Superior temporal gyrus (tissue), 1 donor: ENCODE data around the gene SUSD4.
"Not testable (repeated sequence)": the region's sequence is repeated elsewhere in the genome, so short reads cannot be mapped to it uniquely, and the experiment has no call there.

Source experiments
- DNase-seq: peaks from one replicate; pipeline ENCODE4 v3.0.0-alpha.2; 2016; ENCODE audit errors: extremely low spot score

The SUSD4 gene

GRCh38 chr1:223291796-223292195 lies 72.2 kb downstream of the SUSD4 start:
- DNase-seq = no peak

GRCh38 chr1:223290397-223290796 lies 73.6 kb downstream of the SUSD4 start:
- DNase-seq = no peak

GRCh38 chr1:223289621-223290020 lies 74.4 kb downstream of the SUSD4 start:
- no peak for DNase-seq

DNA sequence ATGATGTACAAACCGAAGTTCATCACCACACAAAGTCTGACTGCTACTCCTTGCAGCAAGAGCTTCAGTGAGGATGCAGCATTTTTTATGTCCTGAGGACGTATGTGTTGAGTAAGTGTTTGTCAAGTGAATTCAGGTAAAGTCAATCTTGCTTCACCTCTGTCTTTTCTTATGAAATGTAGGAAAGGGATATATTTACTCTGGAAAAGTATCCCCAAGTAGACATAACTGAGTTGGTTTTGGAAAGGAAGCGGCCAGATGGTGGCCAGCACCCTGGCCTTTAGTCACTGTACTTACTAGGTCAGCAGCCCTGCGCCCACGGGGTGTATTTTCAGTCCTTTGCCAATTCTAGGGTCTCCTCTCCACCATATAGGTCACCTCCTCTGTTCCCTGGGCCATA lies 75.2 kb downstream of the SUSD4 start:
- no peak for DNase-seq

DNA sequence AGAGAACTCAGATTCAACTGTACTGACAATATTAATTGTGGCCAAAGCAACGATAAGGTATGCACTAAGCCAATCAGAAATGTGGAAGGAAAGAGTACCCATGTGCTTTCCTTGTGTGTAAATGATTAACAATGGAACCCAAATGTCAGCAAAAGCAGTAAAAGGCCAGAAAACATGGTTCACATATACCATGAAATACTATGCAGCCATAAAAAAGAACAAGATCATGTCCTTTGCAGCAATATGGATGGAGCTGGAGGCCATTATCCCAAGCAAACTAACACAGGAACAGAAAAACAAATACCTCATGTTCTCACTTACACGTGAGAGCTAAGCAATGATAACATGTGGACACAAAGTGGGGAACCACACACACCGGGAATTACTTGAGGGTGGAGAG lies 78.5 kb downstream of the SUSD4 start:
- no peak for DNase-seq

GRCh38 chr1:223283697-223284096 lies 80.3 kb downstream of the SUSD4 start:
- DNase-seq = not testable (repeated sequence)

GRCh38 chr1:223278311-223278710 lies 85.7 kb downstream of the SUSD4 start:
- not testable (repeated sequence) for DNase-seq

DNA sequence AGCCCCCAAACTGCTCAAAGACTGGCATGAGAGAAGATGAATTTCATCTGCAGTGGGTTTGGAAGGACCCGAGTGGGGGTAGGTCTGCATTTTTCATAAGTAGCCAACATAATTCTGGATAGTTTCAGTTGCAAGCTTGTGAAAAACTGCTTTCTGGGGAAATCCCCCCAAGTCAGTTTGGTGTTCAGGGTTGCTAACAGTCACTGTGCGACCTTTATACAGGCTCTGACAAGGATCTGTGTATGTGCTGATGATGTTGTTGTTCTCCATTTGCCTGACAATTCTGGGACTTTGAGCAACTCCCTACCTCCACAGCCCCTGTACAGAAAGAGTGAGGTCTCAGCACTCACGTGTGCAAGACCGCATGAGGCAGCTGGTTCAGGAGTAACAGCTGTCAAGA lies 87.9 kb downstream of the SUSD4 start:
- DNase-seq = no peak

DNA sequence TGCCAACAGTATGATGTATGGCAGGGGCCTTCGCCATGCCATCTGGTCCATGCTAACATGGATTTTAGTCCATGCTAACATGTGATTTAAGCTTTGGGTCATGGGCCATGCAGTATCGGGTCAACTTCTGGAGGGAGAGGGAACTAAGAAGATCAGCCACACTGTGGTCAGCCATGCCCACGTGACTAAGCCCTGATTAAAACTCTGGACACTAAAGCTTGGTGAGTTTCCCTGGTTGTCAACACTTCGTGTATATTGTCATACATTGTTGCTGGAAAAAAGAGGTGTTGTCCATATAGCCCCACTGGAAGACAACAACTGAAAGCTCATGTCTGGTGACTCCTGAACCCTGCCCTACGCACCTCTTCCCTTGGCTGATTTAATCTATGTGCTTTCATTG lies 90.5 kb downstream of the SUSD4 start:
- DNase-seq = no peak

DNA sequence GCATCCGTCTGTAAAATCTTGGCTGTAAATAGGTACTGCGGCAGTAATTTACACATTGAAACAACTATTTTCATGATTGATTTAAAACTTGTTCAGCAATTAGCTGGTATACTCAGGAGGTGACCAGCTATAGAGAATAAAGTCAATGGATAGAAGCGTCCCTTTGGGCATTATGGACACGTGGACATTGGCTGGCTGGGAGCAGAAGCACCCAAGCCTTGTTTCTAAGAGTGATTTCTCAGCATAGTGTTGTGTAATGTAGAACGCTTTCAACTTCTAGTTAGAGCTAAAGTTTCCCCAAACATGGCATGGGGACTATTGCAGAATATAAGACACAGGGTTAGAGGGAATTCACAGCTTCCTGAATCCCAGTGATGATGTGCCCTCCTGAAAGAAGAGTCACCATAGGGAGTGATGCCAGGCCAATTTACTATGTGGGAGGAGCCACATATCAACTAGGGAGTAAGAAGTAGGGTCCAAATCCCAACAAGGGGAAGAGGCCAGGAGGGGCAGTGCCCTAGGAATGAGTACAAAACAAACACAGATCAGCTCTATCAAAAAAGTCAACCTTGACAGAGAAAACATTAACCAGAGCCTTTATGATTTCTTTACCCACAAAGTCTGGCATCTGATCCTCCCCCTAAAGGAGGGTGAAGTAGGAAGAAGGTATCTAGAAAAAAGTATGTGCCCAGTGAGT lies 92.7 kb downstream of the SUSD4 start:
- no peak for DNase-seq

DNA sequence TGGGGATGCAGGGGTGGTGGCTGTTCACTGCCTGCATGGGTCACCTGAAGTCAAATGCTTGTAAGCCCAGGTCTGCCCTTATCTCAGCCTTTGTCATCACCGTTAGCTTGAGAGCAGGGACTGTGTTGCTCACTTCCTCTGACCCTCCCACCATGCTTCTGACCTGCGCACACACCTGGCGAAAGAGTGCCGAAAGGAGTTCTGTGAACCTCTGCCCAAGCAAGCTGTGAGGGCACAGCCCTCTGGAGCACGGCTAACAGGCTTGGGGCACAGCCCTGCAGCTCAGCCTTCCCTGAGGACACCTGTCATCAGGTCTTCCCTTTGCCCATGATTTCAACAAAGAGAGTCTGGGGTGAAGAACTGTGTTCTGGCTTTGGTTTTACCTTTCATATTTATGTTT lies 93.8 kb downstream of the SUSD4 start:
- DNase-seq = no peak

DNA sequence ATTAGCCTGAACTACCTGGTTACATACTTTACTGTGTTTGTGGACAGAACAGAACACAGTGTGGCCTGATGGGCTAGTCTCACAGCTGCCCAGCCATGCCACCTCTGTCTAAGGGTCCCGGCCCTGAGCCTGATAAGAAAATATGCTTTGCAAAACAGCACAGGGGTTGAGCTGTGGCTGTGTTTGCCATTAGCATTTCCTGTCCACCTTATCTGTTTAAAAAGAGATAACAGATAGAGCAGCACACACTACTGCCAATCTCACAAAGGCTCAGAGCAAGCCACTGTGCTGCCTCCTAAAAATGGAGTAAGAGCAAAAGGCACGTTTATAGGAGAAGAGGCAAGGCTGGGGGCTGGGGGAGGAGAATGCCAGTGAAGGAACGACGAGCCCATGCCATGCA lies 95.0 kb downstream of the SUSD4 start:
- DNase-seq = no peak

DNA sequence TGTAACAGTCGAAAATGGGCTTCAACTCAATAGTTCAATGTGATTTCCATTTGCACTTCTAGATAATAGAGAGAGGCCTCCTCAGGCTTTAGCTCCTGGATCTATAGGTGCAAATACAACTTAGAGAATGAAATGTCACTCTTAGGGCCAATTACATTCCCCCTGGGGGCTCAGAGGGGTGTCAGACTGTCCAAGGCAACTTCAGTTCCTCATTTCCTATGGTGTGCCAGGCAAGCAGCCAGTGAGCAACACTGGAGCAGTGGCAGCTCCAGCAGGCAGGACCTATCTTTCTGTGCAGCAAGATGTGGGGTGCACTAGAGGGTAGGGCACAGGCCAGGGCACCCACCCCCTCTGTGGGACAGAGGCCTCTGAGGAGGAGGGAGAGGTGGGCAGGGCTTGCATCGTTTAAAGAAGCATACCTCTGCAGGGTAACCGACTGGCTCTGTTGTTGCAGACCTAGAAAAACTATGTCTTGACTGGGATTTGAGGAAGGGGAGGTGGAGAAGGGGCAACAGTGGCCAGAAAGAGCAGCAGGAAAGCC lies 97.3 kb downstream of the SUSD4 start:
- DNase-seq = no peak

DNA sequence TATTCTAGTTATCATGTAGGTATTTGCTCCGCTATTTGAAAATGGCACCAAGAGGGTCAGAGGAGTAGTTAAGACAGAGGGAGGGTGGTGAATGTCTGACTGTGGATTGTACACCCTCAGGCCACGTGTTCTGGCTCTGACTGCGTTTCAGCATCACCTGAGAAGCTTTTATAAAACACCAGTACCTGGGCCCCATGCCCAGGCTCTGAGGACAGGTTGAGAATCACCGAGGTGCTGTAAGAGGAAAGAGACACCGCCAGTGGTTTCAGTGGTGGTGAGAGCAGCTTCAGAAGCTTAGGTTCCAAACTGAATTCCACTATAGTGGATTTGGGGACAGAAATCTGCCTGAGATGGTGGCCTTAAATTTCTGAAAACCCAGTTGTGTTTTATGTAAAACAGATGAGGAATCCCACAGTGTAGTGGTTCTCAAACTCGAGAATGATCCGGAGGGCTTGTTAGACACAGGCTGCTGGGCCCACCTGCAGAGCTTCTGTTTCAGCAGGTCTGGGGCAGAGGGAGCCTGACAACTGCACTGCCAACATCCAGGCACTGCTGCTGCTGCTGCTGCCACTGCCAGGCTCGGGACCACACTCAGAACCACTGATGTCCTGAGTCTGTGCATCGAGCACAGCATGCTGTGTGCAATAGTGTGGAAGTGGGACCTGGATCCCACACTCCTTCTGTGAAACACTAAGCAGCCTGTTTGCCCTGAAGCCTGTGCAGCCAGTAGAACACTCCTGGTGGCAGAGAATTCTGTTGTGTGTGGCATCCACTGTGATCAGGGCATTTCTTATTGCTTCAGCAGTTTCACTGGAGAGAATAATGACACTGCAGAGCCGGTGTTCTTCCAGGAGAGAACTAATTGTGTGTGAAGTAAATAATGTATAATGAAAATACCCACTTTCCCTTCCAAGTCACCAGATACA lies 98.7 kb downstream of the SUSD4 start:
- DNase-seq = no peak

- no peak for DNase-seq
Observed at GRCh38 chr1:223264529-223264928, 99.4 kb downstream of the SUSD4 start.

DNA sequence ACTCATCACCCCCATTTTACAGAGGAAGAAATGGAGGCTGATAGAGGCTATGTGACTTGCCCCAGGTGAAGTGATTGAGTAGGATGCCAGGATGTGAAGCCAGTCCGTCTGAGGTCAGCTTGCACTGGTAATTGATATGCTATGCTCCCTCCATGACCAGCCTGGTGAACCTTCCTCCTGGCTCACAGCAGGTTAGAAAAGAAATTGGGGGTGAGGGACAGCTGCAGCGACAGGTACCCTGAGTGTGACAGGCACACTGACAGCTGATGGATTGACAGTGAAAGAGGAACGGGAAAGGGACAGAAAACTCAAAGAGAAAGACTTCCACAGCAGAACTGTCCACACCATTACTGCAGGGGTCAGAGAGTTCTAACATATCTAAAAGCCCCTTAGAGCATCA lies 102.1 kb downstream of the SUSD4 start:
- DNase-seq = no peak

DNA sequence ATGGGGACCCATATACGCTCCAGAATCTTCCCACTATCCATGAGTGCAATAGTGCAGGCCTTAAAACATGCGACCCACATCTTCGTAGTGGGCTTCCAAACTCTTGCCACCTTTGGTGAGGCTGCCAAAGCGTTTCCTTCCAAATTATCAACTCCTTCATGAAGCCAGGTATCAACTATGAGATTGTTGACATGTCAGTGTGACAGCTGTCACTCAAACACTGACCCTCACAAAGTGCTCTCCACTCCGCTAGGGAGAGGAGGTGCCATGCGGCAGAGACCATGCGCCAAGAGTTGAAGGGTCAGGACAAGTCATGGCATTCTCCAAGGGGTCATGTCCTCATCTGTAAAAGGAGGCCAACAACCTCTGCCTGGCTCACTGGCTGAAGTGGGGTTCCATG lies 103.3 kb downstream of the SUSD4 start:
- DNase-seq = no peak

- DNase-seq = no peak
Observed at GRCh38 chr1:223259462-223259861, 104.5 kb downstream of the SUSD4 start.

- no peak for DNase-seq
Observed at GRCh38 chr1:223258751-223259198, 105.2 kb downstream of the SUSD4 start.

DNA sequence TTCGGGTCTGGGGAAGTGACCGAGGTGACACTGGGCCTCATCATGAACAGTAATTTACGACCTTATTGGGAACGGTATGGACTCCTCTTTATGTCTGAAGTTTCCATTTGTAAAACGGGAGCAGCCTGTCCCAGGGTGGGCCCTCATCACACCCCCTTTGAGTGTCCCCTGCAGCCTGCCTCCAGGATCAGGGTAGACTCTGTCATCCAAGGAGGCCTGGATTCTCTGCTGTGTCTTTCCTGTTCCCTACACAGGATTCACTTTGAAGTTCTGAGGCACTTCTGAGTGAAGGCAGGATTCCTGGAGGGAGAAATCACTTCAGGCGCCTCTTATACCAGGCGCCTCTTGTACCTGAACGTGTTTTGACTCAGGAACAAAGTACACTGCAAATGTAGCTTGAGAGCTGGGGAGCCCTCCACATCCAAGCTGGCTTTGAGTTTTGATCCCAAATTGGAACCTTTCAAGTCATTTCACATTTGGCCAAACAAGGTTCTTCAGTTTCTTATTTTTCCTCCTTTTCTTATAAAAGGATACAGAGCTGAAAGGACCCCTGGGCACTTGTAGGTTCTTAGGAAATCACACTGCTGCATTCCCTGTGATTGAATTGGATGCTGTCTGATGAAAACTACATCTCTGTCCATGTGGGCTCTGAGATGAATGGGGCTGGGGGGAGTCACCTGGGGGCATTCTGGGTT lies 106.0 kb downstream of the SUSD4 start:
- no peak for DNase-seq

GRCh38 chr1:223256034-223256433 lies 107.9 kb downstream of the SUSD4 start:
- DNase-seq = no peak

DNA sequence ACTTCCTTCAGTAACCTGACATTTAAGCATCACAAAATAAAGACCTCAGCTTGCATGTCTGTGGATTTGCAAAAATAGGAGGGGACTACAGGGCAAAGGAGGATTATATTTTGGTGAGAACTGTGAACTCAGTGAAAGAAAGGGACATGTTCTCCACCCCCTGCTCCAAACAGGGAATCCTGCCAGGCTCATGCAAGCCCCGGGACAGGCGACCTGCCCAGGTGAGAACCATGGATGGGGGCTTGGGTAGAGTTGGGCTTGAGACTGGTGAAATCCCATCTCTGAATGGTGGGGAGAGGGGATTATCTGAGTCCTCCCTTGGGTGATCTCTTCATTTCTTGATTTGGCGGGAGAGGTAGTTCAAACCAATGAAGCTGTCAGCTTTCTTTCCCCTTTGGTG lies 110.1 kb downstream of the SUSD4 start:
- no peak for DNase-seq
